CD4-positive, alpha-beta memory T cell (primary cell): Measurements from ENCODE around the gene MYLK. TPM values are rescaled to one million over a fixed set of nuclear protein-coding genes. Genes with fewer than 3 reads are reported as not detected.
A peak's percentile ranks its signal among the peaks of the same experiment; 100 is the strongest.

Source experiments
- CTCF ChIA-PET: fragments of 350-600 bp; sonication (Branson Sonifier 250); formaldehyde crosslinking; loops from one replicate; lab custom pipeline; 2021; ENCODE audit warnings: inconsistent platforms; ENCODE audit not compliant: partially characterized antibody; lab: Charles Lee
- POLR2A ChIA-PET: fragments of 350-600 bp; sonication (Branson Sonifier 250); formaldehyde crosslinking; loops from one replicate; lab custom pipeline; 2021; ENCODE audit not compliant: partially characterized antibody; lab: Charles Lee
- DNase-seq, 5 donors: peaks; one replicate each; pipeline versions ENCODE4 v3.0.0 to v3.0.0-alpha.2; 2020 to 2022; ENCODE audit warnings: mixed read lengths in 1 of 5
- H3K27ac ChIP-seq: one replicate; pipeline ENCODE4 v1.7.0; 2013; ENCODE audit warnings: low read depth, low read length
- H3K27me3 ChIP-seq: 2 replicates; pipeline ENCODE4 v1.7.0; 2013; ENCODE audit warnings: mild to moderate bottlenecking, low read length, moderate library complexity; ENCODE audit not compliant: insufficient read depth
- H3K36me3 ChIP-seq: 2 replicates; pipeline ENCODE4 v1.7.0; 2013; ENCODE audit warnings: mild to moderate bottlenecking, low read length, moderate library complexity; ENCODE audit not compliant: insufficient read depth
- H3K4me1 ChIP-seq: 2 replicates; pipeline ENCODE4 v1.7.0; 2013; ENCODE audit warnings: mild to moderate bottlenecking, low read length, moderate library complexity; ENCODE audit not compliant: insufficient read depth
- H3K4me3 ChIP-seq, 2 donors: one replicate each; pipeline ENCODE4 v1.7.0; 2013; ENCODE audit warnings: low read length in 2 of 2, mild to moderate bottlenecking in 1 of 2
- H3K9me3 ChIP-seq, 2 donors: one replicate each; pipeline ENCODE4 v1.7.0; 2013; ENCODE audit warnings: low read length in 2 of 2, control low read depth in 1 of 2; ENCODE audit not compliant: control insufficient read depth in 1 of 2
- H3K27ac Mint-ChIP-seq, 7 donors: one replicate each; pipeline ENCODE4 v1.8.0; 2020 to 2021; ENCODE audit warnings: mixed read lengths in 7 of 7, mild to moderate bottlenecking in 6 of 7, inconsistent platforms in 3 of 7, moderate library complexity in 3 of 7
- H3K27me3 Mint-ChIP-seq, 2 donors: one replicate each; pipeline ENCODE4 v1.8.0; 2020 to 2021; ENCODE audit warnings: mixed read lengths in 2 of 2
- H3K36me3 Mint-ChIP-seq, 2 donors: one replicate each; pipeline ENCODE4 v1.8.0; 2020 to 2021; ENCODE audit warnings: mixed read lengths in 2 of 2, inconsistent platforms in 1 of 2, mild to moderate bottlenecking in 1 of 2
- H3K4me1 Mint-ChIP-seq, 4 donors: one replicate each; pipeline ENCODE4 v1.8.0; 2020 to 2021; ENCODE audit warnings: mixed read lengths in 4 of 4, mild to moderate bottlenecking in 1 of 4
- H3K4me3 Mint-ChIP-seq, 8 donors: one replicate each; pipeline ENCODE4 v1.8.0; 2020 to 2021; ENCODE audit warnings: mixed read lengths in 8 of 8, mild to moderate bottlenecking in 7 of 8, moderate library complexity in 6 of 8, inconsistent platforms in 3 of 8
- H3K9me3 Mint-ChIP-seq, 8 donors: one replicate each; pipeline ENCODE4 v1.8.0; 2020 to 2021; ENCODE audit warnings: mixed read lengths in 8 of 8, mild to moderate bottlenecking in 5 of 8, inconsistent platforms in 3 of 8, moderate library complexity in 1 of 8
- intact Hi-C: fragments of 100-400 bp; cut with micrococcal nuclease; formaldehyde crosslinking; loops from one replicate; pipeline ENCODE4 v1.15.1; 2023
- polyA plus RNA-seq, 2 donors: library from polyadenylated mRNA; unstranded; fragments of 300-500 nt; fragmentation: Illumina TruSeq; gene quantifications; one replicate each; pipeline ENCODE4 v1.2.3, GENCODE V29; 2021
- total RNA-seq, 2 experiments: library from RNA; stranded (reverse); gene quantifications; one replicate each; pipeline ENCODE4 v1.2.3, GENCODE V29; 2021

The MYLK gene
- total and polyA plus RNA-seq, 4 experiments from 2014 or later: 0.18 TPM; not detected in 3

- H3K36me3 Mint-ChIP-seq: no peaks in the 10 kb centered on the region
- ChIA-PET CTCF (no interaction called here), POLR2A (no interaction called here)
- Histone ChIP-seq H3K4me1 (no peaks in the 10 kb centered on the region), H3K27me3 (no peaks in the 10 kb centered on the region), H3K36me3 (no peaks in the 10 kb centered on the region), H3K9me3 (no peaks in the 10 kb centered on the region), H3K27ac (no peak overlapping the region), H3K4me3 (no peak overlapping the region)
- H3K27ac Mint-ChIP-seq: no peak overlapping the region
- intact Hi-C loops: no loop called here
- DNase-seq: no peak
- H3K9me3 Mint-ChIP-seq: no peaks in the 10 kb centered on the region
- H3K4me3 Mint-ChIP-seq: no peak overlapping the region
- H3K27me3 Mint-ChIP-seq: peaks cover 2 to 12% of the 10 kb centered on the region in 2 donors
- H3K4me1 Mint-ChIP-seq: peaks cover 0 to 5% (median 3%) of the 10 kb centered on the region in 4 donors
Measured at GRCh38 chr3:123758081-123758564, 126.0 kb downstream of the MYLK start.

GRCh38 chr3:123757281-123757940, 126.7 kb downstream of the MYLK start:
- Histone ChIP-seq H3K9me3 (no peaks in the 10 kb centered on the region), H3K27me3 (no peaks in the 10 kb centered on the region), H3K4me1 (no peaks in the 10 kb centered on the region), H3K27ac (no peak overlapping the region), H3K4me3 (no peak overlapping the region), H3K36me3 (no peaks in the 10 kb centered on the region)
- DNase-seq: no peak
- H3K27me3 Mint-ChIP-seq: peaks cover 2 to 12% of the 10 kb centered on the region in 2 donors
- peak overlapping the region in 1 of 7 donors; percentile 76 for H3K27ac Mint-ChIP-seq
- H3K9me3 Mint-ChIP-seq: no peaks in the 10 kb centered on the region
- CTCF ChIA-PET: no interaction called here
- intact Hi-C loops: no loop called here
- H3K4me3 Mint-ChIP-seq: no peak overlapping the region
- peaks cover 0 to 5% (median 3%) of the 10 kb centered on the region in 4 donors for H3K4me1 Mint-ChIP-seq
- POLR2A ChIA-PET: no interaction called here
- no peaks in the 10 kb centered on the region for H3K36me3 Mint-ChIP-seq

DNA sequence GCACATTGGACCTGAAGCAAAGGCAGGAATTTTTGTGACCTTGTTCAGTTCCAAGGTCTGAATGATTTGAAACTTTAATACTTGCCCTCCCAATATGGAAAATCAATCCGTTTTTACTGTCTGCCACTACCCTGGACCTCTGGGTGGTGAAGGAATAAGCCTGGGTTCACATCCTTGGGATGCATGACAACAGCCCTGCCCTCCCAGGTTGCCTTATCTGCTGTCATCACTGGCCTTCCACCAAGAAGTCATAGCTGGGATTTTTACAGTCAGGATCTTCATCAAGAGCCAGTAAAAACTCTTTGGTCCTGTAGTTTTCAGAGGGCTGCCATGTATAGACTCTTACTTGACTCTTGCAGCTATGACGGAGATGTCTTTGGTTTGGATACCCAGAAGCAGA, 128.6 kb downstream of the MYLK start:
- Histone ChIP-seq H3K27me3 (no peaks in the 10 kb centered on the region), H3K36me3 (no peaks in the 10 kb centered on the region), H3K4me1 (no peaks in the 10 kb centered on the region), H3K27ac (no peak overlapping the region), H3K9me3 (no peaks in the 10 kb centered on the region), H3K4me3 (no peak overlapping the region)
- Mint-ChIP-seq H3K9me3 (no peaks in the 10 kb centered on the region), H3K4me3 (no peak overlapping the region), H3K27me3 (peaks cover 2 to 12% of the 10 kb centered on the region in 2 donors), H3K4me1 (peaks cover 0 to 5% (median 3%) of the 10 kb centered on the region in 4 donors), H3K36me3 (no peaks in the 10 kb centered on the region), H3K27ac (no peak overlapping the region)
- POLR2A ChIA-PET: no interaction called here
- CTCF ChIA-PET: no interaction called here
- intact Hi-C loops: no loop called here
- no peak for DNase-seq

- Histone ChIP-seq H3K27me3 (no peaks in the 10 kb centered on the region), H3K36me3 (no peaks in the 10 kb centered on the region), H3K4me1 (no peaks in the 10 kb centered on the region), H3K27ac (no peak overlapping the region), H3K9me3 (no peaks in the 10 kb centered on the region), H3K4me3 (no peak overlapping the region)
- CTCF ChIA-PET: no interaction called here
- H3K27ac Mint-ChIP-seq: no peak overlapping the region
- peaks cover 0 to 5% (median 3%) of the 10 kb centered on the region in 4 donors for H3K4me1 Mint-ChIP-seq
- no peak for DNase-seq
- POLR2A ChIA-PET: no interaction called here
- H3K27me3 Mint-ChIP-seq: peaks cover 2 to 14% of the 10 kb centered on the region in 2 donors
- intact Hi-C loops: no loop called here
- H3K36me3 Mint-ChIP-seq: no peaks in the 10 kb centered on the region
- H3K9me3 Mint-ChIP-seq: no peaks in the 10 kb centered on the region
- H3K4me3 Mint-ChIP-seq: no peak overlapping the region
Measured at GRCh38 chr3:123755085-123755484, 129.0 kb downstream of the MYLK start.

DNA sequence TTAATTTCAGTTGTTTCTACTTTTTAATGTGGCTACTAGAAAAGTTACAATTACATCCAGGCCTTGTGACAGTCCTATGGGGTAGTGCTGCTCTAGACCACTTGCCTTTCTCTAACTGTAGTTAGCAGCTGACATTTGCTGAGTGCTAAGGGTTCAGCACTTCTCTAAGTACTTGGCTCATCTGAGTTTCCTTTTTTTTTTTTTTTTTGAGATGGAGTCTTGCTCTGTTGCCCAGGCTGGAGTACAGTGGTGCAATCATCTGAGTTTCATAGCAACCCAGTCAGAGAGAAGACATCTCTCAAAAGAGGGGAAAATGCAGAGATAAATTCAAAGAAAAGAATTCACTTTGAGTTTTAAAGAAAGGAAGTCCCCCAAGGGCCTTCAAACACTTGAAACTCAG, 130.8 kb downstream of the MYLK start:
- H3K27ac Mint-ChIP-seq: no peak overlapping the region
- Histone ChIP-seq H3K9me3 (no peaks in the 10 kb centered on the region), H3K27me3 (no peaks in the 10 kb centered on the region), H3K36me3 (no peaks in the 10 kb centered on the region), H3K4me3 (no peak overlapping the region), H3K27ac (no peak overlapping the region), H3K4me1 (no peaks in the 10 kb centered on the region)
- no peaks in the 10 kb centered on the region for H3K36me3 Mint-ChIP-seq
- H3K9me3 Mint-ChIP-seq: no peaks in the 10 kb centered on the region
- H3K4me3 Mint-ChIP-seq: no peak overlapping the region
- H3K4me1 Mint-ChIP-seq: peaks cover 0 to 5% (median 3%) of the 10 kb centered on the region in 4 donors
- DNase-seq: no peak
- intact Hi-C loops: no loop called here
- ChIA-PET POLR2A (no interaction called here), CTCF (no interaction called here)
- H3K27me3 Mint-ChIP-seq: peaks cover 3 to 8% of the 10 kb centered on the region in 2 donors

GRCh38 chr3:123752228-123752627, 131.9 kb downstream of the MYLK start:
- H3K27me3 Mint-ChIP-seq: peaks cover 2 to 4% of the 10 kb centered on the region in 2 donors
- Histone ChIP-seq H3K27me3 (no peaks in the 10 kb centered on the region), H3K27ac (no peak overlapping the region), H3K4me3 (no peak overlapping the region), H3K36me3 (no peaks in the 10 kb centered on the region), H3K4me1 (no peaks in the 10 kb centered on the region), H3K9me3 (no peaks in the 10 kb centered on the region)
- ChIA-PET CTCF (no interaction called here), POLR2A (no interaction called here)
- H3K4me1 Mint-ChIP-seq: peaks cover 0 to 2% (median 1%) of the 10 kb centered on the region in 4 donors
- no peak overlapping the region for H3K4me3 Mint-ChIP-seq
- H3K9me3 Mint-ChIP-seq: no peaks in the 10 kb centered on the region
- intact Hi-C loops: no loop called here
- no peak overlapping the region for H3K27ac Mint-ChIP-seq
- DNase-seq: no peak
- no peaks in the 10 kb centered on the region for H3K36me3 Mint-ChIP-seq

DNA sequence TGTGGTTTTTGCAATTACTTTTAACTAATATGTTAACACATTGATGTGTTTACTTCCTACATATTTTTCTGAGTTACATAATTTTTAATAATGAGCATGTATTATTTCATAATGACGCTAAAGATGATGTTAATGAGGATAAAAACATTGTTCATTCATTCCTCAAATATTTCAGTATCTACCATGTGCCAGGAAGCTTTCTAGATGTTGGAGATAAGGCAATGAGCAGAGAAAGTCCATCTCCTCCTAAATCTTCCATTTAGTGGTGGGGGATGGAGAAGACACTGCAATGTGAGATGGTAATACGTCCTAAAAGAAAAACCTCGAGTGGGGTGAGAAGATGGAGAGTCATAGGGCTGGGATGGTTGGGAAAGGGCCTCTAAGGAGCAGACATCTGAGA, 132.7 kb downstream of the MYLK start:
- ChIA-PET CTCF (no interaction called here), POLR2A (no interaction called here)
- no peaks in the 10 kb centered on the region for H3K9me3 Mint-ChIP-seq
- no peaks in the 10 kb centered on the region for H3K27me3 ChIP-seq
- DNase-seq: no peak
- intact Hi-C loops: no loop called here
- H3K9me3 ChIP-seq: no peaks in the 10 kb centered on the region
- H3K4me1 Mint-ChIP-seq: no peaks in the 10 kb centered on the region
- H3K4me3 Mint-ChIP-seq: no peak overlapping the region
- no peaks in the 10 kb centered on the region for H3K36me3 Mint-ChIP-seq
- no peak overlapping the region for H3K4me3 ChIP-seq
- no peak overlapping the region for H3K27ac Mint-ChIP-seq
- H3K27ac ChIP-seq: no peak overlapping the region
- H3K27me3 Mint-ChIP-seq: peaks cover 3 to 4% of the 10 kb centered on the region in 2 donors
- H3K36me3 ChIP-seq: no peaks in the 10 kb centered on the region
- H3K4me1 ChIP-seq: no peaks in the 10 kb centered on the region
